T-cell (primary cell): ENCODE measurements around the gene CCDC89. TPM values are rescaled to one million over a fixed set of nuclear protein-coding genes. Genes with fewer than 3 reads are reported as not detected.

Experiments
- ATAC-seq, 4 experiments: fragments of 200-7000 bp in 3 of 4; fragments of 150-1000 bp in 1 of 4; cut with Tn5 transposase; replicated peaks in 1 of 4; 1 replicate in 3 of 4; 2 replicates in 1 of 4; pipeline ENCODE4 v1.10.0; 2021; ENCODE audit warnings: moderate library complexity in 3 of 4, mild to moderate bottlenecking in 2 of 4, moderate number of reproducible peaks in 1 of 4
- CTCF ChIA-PET, 2 donors: fragments of 300-600 bp; sonication (Branson Sonifier 250); formaldehyde crosslinking; loops; one replicate each; lab custom pipeline; 2022; ENCODE audit warnings: antibody characterized with exemption in 2 of 2; lab: Charles Lee
- POLR2A ChIA-PET, 2 donors: fragments of 300-600 bp; sonication (Branson Sonifier 250); formaldehyde crosslinking; loops; one replicate each; lab custom pipeline; 2022; ENCODE audit warnings: antibody characterized with exemption in 2 of 2; lab: Charles Lee
- DNase-seq, 35 experiments: peaks; one replicate each; pipeline versions ENCODE4 v3.0.0 to v3.0.0-alpha.2; 2013 to 2023
- H3K27ac ChIP-seq: one replicate; pipeline ENCODE4 v1.5.1; 2013; ENCODE audit warnings: low read length
- H3K27me3 ChIP-seq, 2 experiments: replicated peaks in 1 of 2; 1 replicate in 1 of 2; 2 replicates in 1 of 2; pipeline versions ENCODE4 v1.6.1 to v1.7.0; 2013; ENCODE audit warnings: low read length in 1 of 2, mixed read lengths in 1 of 2; ENCODE audit not compliant: control insufficient read depth in 2 of 2, insufficient read depth in 2 of 2; ENCODE audit errors: extremely low read depth in 1 of 2
- H3K36me3 ChIP-seq, 2 donors: 1 replicate in 1 of 2; 2 replicates in 1 of 2; pipeline versions ENCODE4 v1.6.1 to v1.7.0; 2013; ENCODE audit warnings: low read length in 1 of 2; ENCODE audit not compliant: control insufficient read depth in 2 of 2, insufficient read depth in 1 of 2; ENCODE audit errors: extremely low read depth in 1 of 2
- H3K4me1 ChIP-seq, 2 experiments: 1 replicate in 1 of 2; 2 replicates in 1 of 2; pipeline versions ENCODE4 v1.6.1 to v1.7.0; 2013; ENCODE audit warnings: low read length in 2 of 2, mixed read lengths in 1 of 2; ENCODE audit not compliant: insufficient read depth in 2 of 2, control insufficient read depth in 1 of 2; ENCODE audit errors: extremely low read depth in 1 of 2
- H3K4me3 ChIP-seq, 2 donors: 1 replicate in 1 of 2; 2 replicates in 1 of 2; pipeline versions ENCODE4 v1.5.1 to v1.7.0; 2013; ENCODE audit warnings: mild to moderate bottlenecking in 2 of 2, low read length in 1 of 2, moderate library complexity in 1 of 2; ENCODE audit not compliant: control insufficient read depth in 1 of 2; ENCODE audit errors: extremely low read depth in 1 of 2
- H3K9me3 ChIP-seq: 2 replicates; pipeline ENCODE4 v1.7.0; 2013
- H3K27ac Mint-ChIP-seq, 2 donors: one replicate each; pipeline ENCODE4 v1.8.0; 2020 to 2021; ENCODE audit warnings: mild to moderate bottlenecking in 2 of 2, mixed read lengths in 2 of 2
- H3K27me3 Mint-ChIP-seq, 2 donors: one replicate each; pipeline ENCODE4 v1.8.0; 2021 to 2022; ENCODE audit warnings: mixed read lengths in 2 of 2
- H3K36me3 Mint-ChIP-seq: one replicate; pipeline ENCODE4 v1.8.0; 2021; ENCODE audit warnings: mixed read lengths
- H3K4me1 Mint-ChIP-seq, 3 donors: one replicate each; pipeline ENCODE4 v1.8.0; 2020 to 2022; ENCODE audit warnings: mixed read lengths in 3 of 3, mild to moderate bottlenecking in 1 of 3
- H3K4me3 Mint-ChIP-seq, 3 donors: one replicate each; pipeline ENCODE4 v1.8.0; 2020 to 2022; ENCODE audit warnings: mild to moderate bottlenecking in 3 of 3, mixed read lengths in 3 of 3, moderate library complexity in 3 of 3
- H3K9me3 Mint-ChIP-seq, 3 donors: one replicate each; pipeline ENCODE4 v1.8.0; 2020 to 2022; ENCODE audit warnings: mixed read lengths in 3 of 3
- WGBS: methylation state at CpG from one replicate; pipeline ENCODE4 v1.1.5; 2013; ENCODE audit warnings: missing lambda C conversion rate; ENCODE audit not compliant: insufficient coverage; 5-methylcytosine and 5-hydroxymethylcytosine counted together
- total RNA-seq, 35 experiments: library from RNA in 6 of 35; stranded (reverse) in 6 of 35; fragments of 120-200 nt in 1 of 35; gene quantifications; one replicate each; pipeline versions ENCODE4 v1.2.1 to v1.2.4 and lab custom pipeline; 2013 to 2026

The CCDC89 gene
- total RNA-seq, 5 donors from 2014 or later (not counting 1 experiment from before 2014, with no cell fraction given): 0.50 to 1.1 (median 0.53) TPM

DNA sequence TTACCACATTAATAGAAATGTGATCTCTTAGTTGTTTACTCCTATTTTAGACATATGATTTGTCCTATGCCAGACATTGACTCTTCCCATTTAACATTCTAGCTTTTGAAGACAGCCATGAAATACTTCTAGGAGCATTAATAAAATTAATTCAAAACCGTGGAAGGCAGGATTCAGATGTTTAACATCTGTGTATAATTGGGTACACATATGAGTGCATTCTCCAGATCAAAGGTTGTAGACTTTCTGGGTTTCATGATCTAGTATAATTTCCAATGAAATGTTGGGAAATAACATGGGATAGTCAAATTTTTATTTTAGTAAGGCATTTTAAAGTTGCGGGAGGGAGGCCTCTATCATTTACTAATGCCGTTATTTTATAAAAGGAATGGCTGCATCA is 35.2 kb upstream of the CCDC89 start:
- Histone ChIP-seq H3K27ac (no peak overlapping the region), H3K36me3 (no peaks in the 10 kb centered on the region), H3K9me3 (no peaks in the 10 kb centered on the region), H3K27me3 (no peaks in the 10 kb centered on the region), H3K4me1 (no peaks in the 10 kb centered on the region), H3K4me3 (no peak overlapping the region)
- H3K4me1 Mint-ChIP-seq: peaks cover 0 to 5% (median 0%) of the 10 kb centered on the region in 3 donors
- H3K27me3 Mint-ChIP-seq: no peaks in the 10 kb centered on the region
- no peak overlapping the region for H3K4me3 Mint-ChIP-seq
- H3K9me3 Mint-ChIP-seq: no peaks in the 10 kb centered on the region
- ATAC-seq (no peak), DNase-seq (no peak)
- peaks cover 41% of the 10 kb centered on the region for H3K36me3 Mint-ChIP-seq
- ChIA-PET CTCF (no interaction called here), POLR2A (interaction anchor here in 1 of 2 donors (0.6 kb wide), 1 partner anchor 13 kb away, joined by 4 read pairs; no protein-coding TSS in a partner anchor)
- WGBS: 100% methylated on average over 1 of the region's 3 CpGs
- H3K27ac Mint-ChIP-seq: no peak overlapping the region

DNA sequence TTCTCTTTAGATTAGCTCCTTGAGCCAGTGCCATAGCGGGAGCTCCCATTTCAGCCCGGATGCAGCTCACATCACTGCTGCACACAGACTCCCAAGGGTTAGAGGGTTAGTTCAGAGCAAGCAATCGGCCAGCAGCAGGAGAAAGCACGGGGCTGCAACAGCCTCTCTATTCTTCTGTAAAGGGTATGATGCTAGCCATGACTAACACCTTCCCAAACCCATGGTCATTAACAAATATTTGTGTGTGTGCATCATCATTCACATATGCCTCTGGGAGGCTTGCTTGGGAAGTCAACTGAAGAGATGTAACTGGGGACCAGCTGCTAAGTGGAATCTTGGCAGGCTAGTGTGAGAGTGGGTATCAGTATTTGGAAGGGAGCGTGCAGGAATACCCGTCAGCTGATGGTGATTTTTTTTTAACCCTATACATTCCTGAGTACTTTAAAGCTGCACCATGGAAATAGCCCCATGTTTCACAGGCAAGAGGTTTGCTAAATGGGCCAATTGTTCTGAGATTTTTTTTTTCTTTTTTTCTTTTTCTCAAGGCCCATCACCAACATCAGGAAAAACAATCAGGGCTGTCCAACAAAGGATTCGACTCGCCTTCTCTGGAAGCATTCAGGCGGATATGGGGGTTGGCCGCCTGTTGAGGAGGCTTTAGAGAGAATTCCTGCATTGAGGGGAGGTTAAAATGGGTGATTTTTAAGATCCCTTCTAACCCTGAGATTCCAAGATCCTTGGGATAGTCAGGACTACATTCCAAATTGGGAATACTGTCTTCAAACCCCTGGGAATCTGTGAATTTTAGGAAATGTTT is 33.2 kb upstream of the CCDC89 start:
- Mint-ChIP-seq H3K4me3 (no peak overlapping the region), H3K9me3 (no peaks in the 10 kb centered on the region), H3K4me1 (peaks cover 0 to 5% (median 0%) of the 10 kb centered on the region in 3 donors), H3K27me3 (no peaks in the 10 kb centered on the region), H3K36me3 (peaks cover 25% of the 10 kb centered on the region), H3K27ac (no peak overlapping the region)
- H3K9me3 ChIP-seq: no peaks in the 10 kb centered on the region
- H3K4me3 ChIP-seq: no peak overlapping the region
- CTCF ChIA-PET: no interaction called here
- no peaks in the 10 kb centered on the region for H3K4me1 ChIP-seq
- no peak for DNase-seq
- no CpG with 5 or more reads among the region's 10 CpGs for WGBS
- POLR2A ChIA-PET: interaction anchor here in 1 of 2 donors (0.7 kb wide), 1 partner anchor 127 kb away, joined by 5 read pairs; no protein-coding TSS in a partner anchor
- no peak for ATAC-seq
- H3K27me3 ChIP-seq: no peaks in the 10 kb centered on the region
- H3K36me3 ChIP-seq: no peaks in the 10 kb centered on the region
- H3K27ac ChIP-seq: no peak overlapping the region

DNA sequence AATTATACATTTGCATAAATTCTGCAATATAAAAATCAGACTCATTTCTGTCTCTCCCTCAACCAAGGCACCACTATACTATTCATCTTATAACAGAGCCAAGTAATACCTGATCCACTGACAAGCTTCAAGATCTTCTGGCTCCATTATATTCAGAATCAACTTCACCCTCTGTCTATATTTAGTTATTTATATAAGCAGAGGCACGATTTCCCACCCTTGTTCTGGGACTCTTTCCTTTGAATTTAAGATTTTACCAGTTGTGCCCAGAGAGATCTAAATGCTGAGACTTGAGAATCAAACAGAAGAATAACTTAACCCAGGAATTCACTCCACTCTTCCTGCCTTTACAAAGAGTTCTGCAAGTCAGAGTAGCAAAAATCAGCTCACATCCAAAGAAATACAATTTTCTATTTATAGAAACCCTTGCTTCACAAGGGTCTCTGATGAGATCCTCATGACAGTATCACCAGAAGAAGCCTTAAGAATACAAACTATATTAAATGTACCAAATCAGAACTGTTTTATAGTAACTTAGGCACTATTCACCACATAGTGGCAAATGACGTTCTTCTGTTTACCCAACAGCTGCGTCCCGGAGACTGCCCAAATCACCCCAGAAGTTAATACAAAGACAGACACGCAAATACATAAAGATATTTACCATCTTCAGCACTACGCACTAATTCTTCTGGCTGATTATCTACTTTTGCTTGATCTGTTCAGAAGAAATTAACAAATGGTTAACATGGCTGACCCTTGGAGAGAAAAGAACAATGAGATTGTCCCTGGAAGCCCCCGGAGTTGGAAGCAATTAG is 32.3 kb upstream of the CCDC89 start:
- Histone ChIP-seq H3K9me3 (no peaks in the 10 kb centered on the region), H3K4me1 (no peaks in the 10 kb centered on the region), H3K27ac (no peak overlapping the region), H3K36me3 (no peaks in the 10 kb centered on the region), H3K4me3 (no peak overlapping the region), H3K27me3 (no peaks in the 10 kb centered on the region)
- 82% methylated on average over 5 of the region's 7 CpGs for WGBS
- H3K4me1 Mint-ChIP-seq: peaks cover 0 to 5% (median 0%) of the 10 kb centered on the region in 3 donors
- no peak overlapping the region for H3K4me3 Mint-ChIP-seq
- DNase-seq: no peak
- H3K27ac Mint-ChIP-seq: peak overlapping the region in 1 of 2 donors; percentile 12
- H3K27me3 Mint-ChIP-seq: no peaks in the 10 kb centered on the region
- POLR2A ChIA-PET: interaction anchor here (0.5 to 0.7 kb wide), 2 partner anchors 40 to 321 kb away, joined by 4 to 5 read pairs; no protein-coding TSS in a partner anchor
- no peaks in the 10 kb centered on the region for H3K9me3 Mint-ChIP-seq
- CTCF ChIA-PET: no interaction called here
- no peak for ATAC-seq
- peaks cover 29% of the 10 kb centered on the region for H3K36me3 Mint-ChIP-seq

DNA sequence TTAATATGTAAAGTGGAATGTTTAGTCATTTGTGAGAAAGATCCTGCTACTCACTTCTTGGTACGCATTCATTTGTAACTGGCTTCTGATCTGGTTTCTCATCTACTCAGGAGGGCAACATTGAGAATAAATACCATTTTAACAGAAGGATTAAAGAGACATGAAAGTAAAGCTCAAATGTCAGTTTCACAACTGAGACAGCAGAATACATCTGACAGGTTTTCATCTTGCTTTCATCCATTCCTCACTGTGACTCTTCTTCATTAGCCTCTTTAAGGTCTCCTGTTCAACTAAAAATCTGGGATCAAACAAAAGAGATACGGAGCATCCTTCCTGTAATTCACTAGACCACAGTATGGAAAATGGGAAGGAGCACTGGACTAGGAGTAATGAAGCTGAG is 31.4 kb upstream of the CCDC89 start:
- no peak for ATAC-seq
- Histone ChIP-seq H3K27ac (no peak overlapping the region), H3K27me3 (no peaks in the 10 kb centered on the region), H3K9me3 (no peaks in the 10 kb centered on the region), H3K4me1 (no peaks in the 10 kb centered on the region), H3K4me3 (no peak overlapping the region), H3K36me3 (no peaks in the 10 kb centered on the region)
- ChIA-PET CTCF (interaction anchor here in 1 of 2 donors (0.5 kb wide), 1 partner anchor 23 kb away, joined by 3 read pairs; no protein-coding TSS in a partner anchor), POLR2A (interaction anchor here (0.5 to 0.7 kb wide), 2 partner anchors 9 to 322 kb away, joined by 4 to 8 read pairs; no protein-coding TSS in a partner anchor)
- peaks cover 26% of the 10 kb centered on the region for H3K36me3 Mint-ChIP-seq
- H3K9me3 Mint-ChIP-seq: no peaks in the 10 kb centered on the region
- H3K27ac Mint-ChIP-seq: no peak overlapping the region
- H3K4me3 Mint-ChIP-seq: no peak overlapping the region
- WGBS: no CpG with 5 or more reads among the region's 2 CpGs
- no peak for DNase-seq
- H3K27me3 Mint-ChIP-seq: no peaks in the 10 kb centered on the region
- H3K4me1 Mint-ChIP-seq: peaks cover 0 to 3% (median 0%) of the 10 kb centered on the region in 3 donors

DNA sequence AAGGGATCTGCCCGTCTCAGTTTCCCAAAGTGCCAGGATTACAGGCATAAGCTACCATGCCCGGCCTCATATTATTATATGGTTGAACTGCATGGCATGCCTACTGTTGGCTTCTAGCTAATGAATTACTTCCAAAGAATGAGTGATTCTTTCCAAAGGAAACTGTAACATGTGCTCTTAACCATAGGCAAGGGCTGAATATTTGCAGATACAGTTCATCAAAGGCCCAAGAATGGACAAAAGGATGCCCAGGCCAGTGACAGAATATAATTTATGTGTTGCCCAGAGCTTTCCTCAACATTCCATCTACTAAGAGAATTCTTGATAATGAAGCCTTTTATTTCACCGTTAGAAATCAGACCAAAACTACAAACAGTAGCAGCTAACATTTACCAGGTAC is 27.0 kb upstream of the CCDC89 start:
- ChIA-PET POLR2A (interaction anchor here (0.5 to 0.7 kb wide), 2 partner anchors 12 to 32 kb away, joined by 3 to 7 read pairs; no protein-coding TSS in a partner anchor), CTCF (interaction anchor here (0.6 to 0.9 kb wide), 2 partner anchors 24 to 112 kb away, joined by 5 to 7 read pairs; no protein-coding TSS in a partner anchor)

DNA sequence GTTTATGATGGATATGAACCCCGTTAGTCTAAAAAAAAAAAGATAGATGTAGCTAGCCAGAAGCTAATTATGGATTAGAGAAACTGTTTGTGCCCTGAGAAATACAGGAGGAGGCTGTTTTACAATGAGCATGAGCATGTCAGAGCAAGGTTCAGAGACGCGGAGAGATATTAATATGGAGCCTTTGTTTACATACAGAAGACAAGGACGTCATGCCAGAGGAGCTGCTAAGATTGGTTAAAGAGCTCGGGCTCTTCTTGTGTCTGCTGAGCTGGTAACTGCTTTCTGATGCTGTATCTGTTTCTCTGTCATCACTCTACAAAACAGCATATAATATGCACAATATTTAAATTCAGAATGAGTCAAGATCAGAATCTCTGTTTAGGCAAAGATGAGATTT is 24.9 kb upstream of the CCDC89 start:
- WGBS: no CpG with 5 or more reads among the region's 5 CpGs

More for the DNA sequence above, 27.0 kb upstream of the CCDC89 start:
- Histone ChIP-seq H3K36me3 (no peaks in the 10 kb centered on the region), H3K4me1 (no peaks in the 10 kb centered on the region), H3K27ac (no peak overlapping the region), H3K27me3 (no peaks in the 10 kb centered on the region), H3K9me3 (no peaks in the 10 kb centered on the region), H3K4me3 (no peak overlapping the region)
- peaks cover 15% of the 10 kb centered on the region for H3K36me3 Mint-ChIP-seq
- H3K9me3 Mint-ChIP-seq: no peaks in the 10 kb centered on the region
- H3K4me1 Mint-ChIP-seq: peaks cover 0 to 7% (median 3%) of the 10 kb centered on the region in 3 donors
- DNase-seq: no peak
- no peak overlapping the region for H3K4me3 Mint-ChIP-seq
- H3K27ac Mint-ChIP-seq: no peak overlapping the region
- 95% methylated on average over 2 of the region's 3 CpGs for WGBS
- no peaks in the 10 kb centered on the region for H3K27me3 Mint-ChIP-seq
- no peak for ATAC-seq

More for the DNA sequence above, 24.9 kb upstream of the CCDC89 start:
- ATAC-seq: no peak
- Histone ChIP-seq H3K27me3 (no peaks in the 10 kb centered on the region), H3K36me3 (no peaks in the 10 kb centered on the region), H3K27ac (no peak overlapping the region), H3K9me3 (no peaks in the 10 kb centered on the region), H3K4me3 (no peak overlapping the region), H3K4me1 (no peaks in the 10 kb centered on the region)
- H3K9me3 Mint-ChIP-seq: no peaks in the 10 kb centered on the region
- peaks cover 0 to 7% (median 2%) of the 10 kb centered on the region in 3 donors for H3K4me1 Mint-ChIP-seq
- POLR2A ChIA-PET: no interaction called here
- no peak overlapping the region for H3K27ac Mint-ChIP-seq
- CTCF ChIA-PET: no interaction called here
- no peak for DNase-seq
- no peak overlapping the region for H3K4me3 Mint-ChIP-seq
- H3K27me3 Mint-ChIP-seq: no peaks in the 10 kb centered on the region
- peaks cover 27% of the 10 kb centered on the region for H3K36me3 Mint-ChIP-seq
